ENCODE measurements around the gene KCNQ1OT1.

DNA sequence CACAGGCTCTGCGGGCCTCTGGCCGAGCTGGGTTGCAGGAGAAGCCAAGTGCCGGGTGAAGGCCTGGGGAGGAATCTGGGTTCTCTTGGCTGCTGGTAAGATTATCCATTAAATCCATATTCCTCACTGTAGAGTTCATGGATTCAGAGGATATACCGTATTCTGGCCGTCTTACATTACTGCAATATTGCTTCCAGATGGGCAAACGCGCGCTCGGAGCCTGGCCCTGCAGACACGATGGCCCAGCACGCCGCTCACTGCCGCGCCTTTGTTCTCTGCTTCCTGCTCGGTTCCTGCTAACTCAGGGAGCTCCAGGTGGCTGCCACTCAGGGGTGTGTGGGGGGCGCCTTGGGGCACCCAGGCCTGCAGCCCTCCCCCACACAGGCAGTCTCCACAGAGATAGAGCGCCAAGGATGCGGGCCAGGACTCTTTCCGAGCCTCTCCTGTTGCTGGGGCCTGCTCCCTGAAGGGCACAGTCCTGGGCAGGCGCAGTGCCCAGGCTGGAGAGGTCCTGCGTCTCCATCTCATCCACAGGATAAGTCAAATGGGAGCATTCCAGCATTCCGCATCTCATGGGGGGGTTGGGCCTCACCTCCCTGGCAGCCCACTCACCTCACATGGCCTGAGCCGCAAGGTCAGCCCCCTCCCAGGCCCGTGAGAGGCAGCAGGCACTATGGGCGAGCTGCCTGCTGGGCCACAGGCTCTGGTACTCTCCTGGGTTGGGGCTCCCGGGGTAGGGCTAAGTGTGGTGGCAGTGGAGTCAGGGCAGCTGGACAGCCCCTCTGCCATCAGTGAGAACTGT, 14.1 kb upstream of the KCNQ1OT1 start:
- TF ChIP-seq, protein P1, sequence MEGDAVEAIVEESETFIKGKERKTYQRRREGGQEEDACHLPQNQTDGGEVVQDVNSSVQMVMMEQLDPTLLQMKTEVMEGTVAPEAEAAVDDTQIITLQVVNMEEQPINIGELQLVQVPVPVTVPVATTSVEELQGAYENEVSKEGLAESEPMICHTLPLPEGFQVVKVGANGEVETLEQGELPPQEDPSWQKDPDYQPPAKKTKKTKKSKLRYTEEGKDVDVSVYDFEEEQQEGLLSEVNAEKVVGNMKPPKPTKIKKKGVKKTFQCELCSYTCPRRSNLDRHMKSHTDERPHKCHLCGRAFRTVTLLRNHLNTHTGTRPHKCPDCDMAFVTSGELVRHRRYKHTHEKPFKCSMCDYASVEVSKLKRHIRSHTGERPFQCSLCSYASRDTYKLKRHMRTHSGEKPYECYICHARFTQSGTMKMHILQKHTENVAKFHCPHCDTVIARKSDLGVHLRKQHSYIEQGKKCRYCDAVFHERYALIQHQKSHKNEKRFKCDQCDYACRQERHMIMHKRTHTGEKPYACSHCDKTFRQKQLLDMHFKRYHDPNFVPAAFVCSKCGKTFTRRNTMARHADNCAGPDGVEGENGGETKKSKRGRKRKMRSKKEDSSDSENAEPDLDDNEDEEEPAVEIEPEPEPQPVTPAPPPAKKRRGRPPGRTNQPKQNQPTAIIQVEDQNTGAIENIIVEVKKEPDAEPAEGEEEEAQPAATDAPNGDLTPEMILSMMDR (IDR thresholded peaks at IDR 0.05), result no peak
- no peak for TF ChIP-seq POLR2A (IDR thresholded peaks at IDR 0.05)
- no peak for TF ChIP-seq EP300 (IDR thresholded peaks at IDR 0.05)
